Measurements from ENCODE around the gene KDM4C.

Gene KDM4C

DNA sequence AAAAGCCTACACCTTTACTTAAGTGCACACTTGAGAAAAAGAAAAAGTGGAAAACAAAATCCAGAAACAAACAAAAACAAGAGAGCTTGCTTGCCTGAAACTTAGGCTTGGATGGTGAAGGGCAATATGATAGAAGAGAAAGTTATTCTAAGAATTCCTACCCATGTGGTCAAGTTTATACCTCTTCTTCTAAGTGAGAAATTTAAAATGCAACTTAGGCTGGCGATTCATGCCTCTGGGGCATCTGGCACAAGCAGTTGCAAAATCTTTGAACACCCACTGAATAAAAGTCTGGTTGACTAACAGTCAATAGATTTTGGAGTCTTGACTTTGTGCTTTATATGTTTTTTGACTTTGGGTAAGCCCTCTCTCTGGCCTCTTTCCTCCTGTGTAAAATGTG lies 239.6 kb downstream of the KDM4C start:
- no peak overlapping the region for H3K9ac ChIP-seq (ENCODE audit: low read length)
- H3K9me2 ChIP-seq (replicated peaks; ENCODE audit: insufficient read depth, low read length): no peaks in the 10 kb centered on the region
- no peaks in the 10 kb centered on the region for H4K20me1 ChIP-seq (ENCODE audit: low read depth, low read length)
- no peaks in the 10 kb centered on the region for H3K9me3 ChIP-seq (ENCODE audit: insufficient read depth, low read length)
- no peaks in the 10 kb centered on the region for H3K27me3 ChIP-seq (ENCODE audit: low read length)
- no peak overlapping the region for H3K4me3 ChIP-seq (ENCODE audit: insufficient read depth, low read length, poor library complexity, severe bottlenecking)
- H3K79me2 ChIP-seq (ENCODE audit: insufficient read depth, low read length): no peaks in the 10 kb centered on the region
- TF ChIP-seq, protein P1, sequence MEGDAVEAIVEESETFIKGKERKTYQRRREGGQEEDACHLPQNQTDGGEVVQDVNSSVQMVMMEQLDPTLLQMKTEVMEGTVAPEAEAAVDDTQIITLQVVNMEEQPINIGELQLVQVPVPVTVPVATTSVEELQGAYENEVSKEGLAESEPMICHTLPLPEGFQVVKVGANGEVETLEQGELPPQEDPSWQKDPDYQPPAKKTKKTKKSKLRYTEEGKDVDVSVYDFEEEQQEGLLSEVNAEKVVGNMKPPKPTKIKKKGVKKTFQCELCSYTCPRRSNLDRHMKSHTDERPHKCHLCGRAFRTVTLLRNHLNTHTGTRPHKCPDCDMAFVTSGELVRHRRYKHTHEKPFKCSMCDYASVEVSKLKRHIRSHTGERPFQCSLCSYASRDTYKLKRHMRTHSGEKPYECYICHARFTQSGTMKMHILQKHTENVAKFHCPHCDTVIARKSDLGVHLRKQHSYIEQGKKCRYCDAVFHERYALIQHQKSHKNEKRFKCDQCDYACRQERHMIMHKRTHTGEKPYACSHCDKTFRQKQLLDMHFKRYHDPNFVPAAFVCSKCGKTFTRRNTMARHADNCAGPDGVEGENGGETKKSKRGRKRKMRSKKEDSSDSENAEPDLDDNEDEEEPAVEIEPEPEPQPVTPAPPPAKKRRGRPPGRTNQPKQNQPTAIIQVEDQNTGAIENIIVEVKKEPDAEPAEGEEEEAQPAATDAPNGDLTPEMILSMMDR (IDR thresholded peaks at IDR 0.05; ENCODE audit: insufficient read depth, low read length, poor library complexity, severe bottlenecking): no peak
- no peak for TF ChIP-seq EZH2phosphoT487 (conservative IDR thresholded peaks at IDR 0.05; ENCODE audit: low read length)
- H3K27ac ChIP-seq (ENCODE audit: low read depth, low read length): no peak overlapping the region
- H2AFZ ChIP-seq (ENCODE audit: low read depth, low read length, severe bottlenecking): no peak overlapping the region
- no peak overlapping the region for H3K4me2 ChIP-seq (ENCODE audit: low read depth, low read length, poor library complexity, severe bottlenecking)
- no peaks in the 10 kb centered on the region for H3K36me3 ChIP-seq (ENCODE audit: low read length)
- no peaks in the 10 kb centered on the region for H3F3A ChIP-seq (ENCODE audit: insufficient read depth)

DNA sequence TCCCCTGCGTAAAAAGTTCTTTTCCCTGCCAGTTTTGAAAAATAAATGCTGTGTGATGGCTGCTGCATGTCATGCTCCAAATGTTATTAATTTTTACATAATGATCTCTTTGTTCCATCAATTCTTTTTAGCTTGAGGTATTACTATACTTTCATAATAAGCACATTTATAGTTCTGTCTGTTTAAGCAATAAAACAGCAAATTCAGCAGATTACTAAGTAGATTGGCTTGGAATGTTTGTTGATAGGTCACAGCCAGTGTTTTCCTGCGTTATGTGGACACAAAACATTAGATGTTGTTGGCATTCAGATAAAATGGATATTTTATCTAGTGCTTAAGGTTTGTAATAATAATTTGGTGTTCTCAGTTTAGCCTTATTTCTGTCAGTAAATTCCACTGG lies 242.0 kb downstream of the KDM4C start:
- Histone ChIP-seq H3K4me3 (ENCODE audit: insufficient read depth, low read length, poor library complexity, severe bottlenecking) (no peak overlapping the region), H3K36me3 (ENCODE audit: low read length) (no peaks in the 10 kb centered on the region; the same call in 1 of the 2 replicates), H3F3A (ENCODE audit: insufficient read depth) (no peaks in the 10 kb centered on the region), H3K9me2 (replicated peaks; ENCODE audit: insufficient read depth, low read length) (no peaks in the 10 kb centered on the region), H3K9me3 (ENCODE audit: insufficient read depth, low read length) (no peaks in the 10 kb centered on the region), H3K9ac (ENCODE audit: low read length) (no peak overlapping the region), H2AFZ (ENCODE audit: low read depth, low read length, severe bottlenecking) (no peak overlapping the region), H3K27ac (ENCODE audit: low read depth, low read length) (no peak overlapping the region), H3K79me2 (ENCODE audit: insufficient read depth, low read length) (no peaks in the 10 kb centered on the region), H4K20me1 (ENCODE audit: low read depth, low read length) (no peaks in the 10 kb centered on the region), H3K27me3 (ENCODE audit: low read length) (no peaks in the 10 kb centered on the region), H3K4me2 (ENCODE audit: low read depth, low read length, poor library complexity, severe bottlenecking) (no peak overlapping the region)
- TF ChIP-seq EZH2phosphoT487 (conservative IDR thresholded peaks at IDR 0.05; ENCODE audit: low read length): no peak
- TF ChIP-seq, protein P1 (IDR thresholded peaks at IDR 0.05; ENCODE audit: insufficient read depth, low read length, poor library complexity, severe bottlenecking): no peak

DNA sequence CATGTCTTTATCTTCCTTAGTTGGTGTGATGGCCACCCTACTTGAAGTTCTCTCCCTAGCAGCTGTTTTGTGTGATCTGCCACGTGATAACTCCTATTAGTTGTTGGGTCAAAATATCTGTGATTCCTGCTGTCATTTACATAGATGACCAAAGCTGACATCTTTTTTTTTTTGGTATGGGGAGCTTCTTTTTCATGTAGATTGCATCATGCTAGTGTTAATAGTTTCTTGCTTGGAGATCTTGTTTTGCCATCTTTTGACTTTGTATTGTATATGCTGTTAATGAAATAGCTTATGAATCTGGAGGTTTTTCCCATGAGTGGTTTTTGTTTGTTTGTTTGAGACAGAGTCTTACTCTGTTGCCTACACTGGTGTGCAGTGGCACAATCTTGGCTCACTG lies 243.8 kb downstream of the KDM4C start:
- TF ChIP-seq, protein P1 (IDR thresholded peaks at IDR 0.05; ENCODE audit: insufficient read depth, low read length, poor library complexity, severe bottlenecking): no peak
- TF ChIP-seq EZH2phosphoT487 (conservative IDR thresholded peaks at IDR 0.05; ENCODE audit: low read length): no peak
- Histone ChIP-seq H3K79me2 (ENCODE audit: insufficient read depth, low read length) (no peaks in the 10 kb centered on the region), H4K20me1 (ENCODE audit: low read depth, low read length) (no peaks in the 10 kb centered on the region)

More for the DNA sequence above, 243.8 kb downstream of the KDM4C start:
- no peak overlapping the region for H3K4me3 ChIP-seq (ENCODE audit: insufficient read depth, low read length, poor library complexity, severe bottlenecking)
- no peak overlapping the region for H3K27ac ChIP-seq (ENCODE audit: low read depth, low read length)
- no peaks in the 10 kb centered on the region; the same call in 1 of the 2 replicates for H3K36me3 ChIP-seq (ENCODE audit: low read length)
- no peak overlapping the region for H3K9ac ChIP-seq (ENCODE audit: low read length)
- H3F3A ChIP-seq (ENCODE audit: insufficient read depth): no peaks in the 10 kb centered on the region
- no peak overlapping the region for H2AFZ ChIP-seq (ENCODE audit: low read depth, low read length, severe bottlenecking)
- H3K27me3 ChIP-seq (ENCODE audit: low read length): no peaks in the 10 kb centered on the region
- no peaks in the 10 kb centered on the region for H3K9me2 ChIP-seq (replicated peaks; ENCODE audit: insufficient read depth, low read length)
- no peaks in the 10 kb centered on the region for H3K9me3 ChIP-seq (ENCODE audit: insufficient read depth, low read length)
- no peak overlapping the region for H3K4me2 ChIP-seq (ENCODE audit: low read depth, low read length, poor library complexity, severe bottlenecking)

Measured in SU-DHL-6 (cell line).